Ecto neural progenitor cell (in vitro differentiated cells): ENCODE results near the gene SLC7A14.
A peak's percentile ranks its signal among the peaks of the same experiment; 100 is the strongest.
"Not testable (repeated sequence)": the region's sequence is repeated elsewhere in the genome, so short reads cannot be mapped to it uniquely, and the experiment has no call there.

Experiments used
- DNase-seq: peaks from one replicate; pipeline ENCODE4 v3.0.0-alpha.2; 2018; ENCODE audit warnings: low spot score

SLC7A14 gene

GRCh38 chr3:170593634-170594033, 7.8 kb upstream of the SLC7A14 start:
- DNase-seq, result no peak

- no peak for DNase-seq
Observed at GRCh38 chr3:170589113-170589512, 3.2 kb upstream of the SLC7A14 start.

GRCh38 chr3:170585008-170585936, 603 bp downstream of the SLC7A14 start:
- DNase-seq, result peak; percentile 58

GRCh38 chr3:170584585-170585007, 1.3 kb downstream of the SLC7A14 start:
- DNase-seq, result peak; percentile 89

GRCh38 chr3:170579646-170580045, 6.2 kb downstream of the SLC7A14 start:
- DNase-seq, result no peak

GRCh38 chr3:170572665-170573253, 13.1 kb downstream of the SLC7A14 start:
- DNase-seq, result no peak

GRCh38 chr3:170567598-170567997, 18.3 kb downstream of the SLC7A14 start:
- not testable (repeated sequence) for DNase-seq

GRCh38 chr3:170566413-170566812, 19.5 kb downstream of the SLC7A14 start:
- no peak for DNase-seq

GRCh38 chr3:170565495-170565894, 20.4 kb downstream of the SLC7A14 start:
- no peak for DNase-seq

- no peak for DNase-seq
Observed at GRCh38 chr3:170564664-170565063, 21.2 kb downstream of the SLC7A14 start.

GRCh38 chr3:170563712-170564423, 22.0 kb downstream of the SLC7A14 start:
- DNase-seq, result no peak

- no peak for DNase-seq
Observed at GRCh38 chr3:170562080-170562479, 23.8 kb downstream of the SLC7A14 start.

GRCh38 chr3:170560717-170561382, 25.0 kb downstream of the SLC7A14 start:
- DNase-seq, result no peak

GRCh38 chr3:170560296-170560695, 25.6 kb downstream of the SLC7A14 start:
- DNase-seq, result no peak

- no peak for DNase-seq
Observed at GRCh38 chr3:170558427-170558826, 27.4 kb downstream of the SLC7A14 start.

- DNase-seq, result no peak
Observed at GRCh38 chr3:170555329-170555728, 30.5 kb downstream of the SLC7A14 start.

- DNase-seq, result no peak
Observed at GRCh38 chr3:170553788-170554757, 31.8 kb downstream of the SLC7A14 start.

- DNase-seq, result no peak
Observed at GRCh38 chr3:170551252-170551651, 34.6 kb downstream of the SLC7A14 start.

GRCh38 chr3:170542704-170543103, 43.2 kb downstream of the SLC7A14 start:
- no peak for DNase-seq

GRCh38 chr3:170539897-170540296, 46.0 kb downstream of the SLC7A14 start:
- DNase-seq, result no peak

GRCh38 chr3:170536712-170537111, 49.2 kb downstream of the SLC7A14 start:
- no peak for DNase-seq
